Measurements from ENCODE around the gene RAPSN. TPM values are rescaled to one million over a fixed set of nuclear protein-coding genes. Genes with fewer than 3 reads are reported as not detected.

The RAPSN gene
- total and polyA plus RNA-seq, 2 donors (not counting 1 experiment from before 2014, with no cell fraction given) = 0.17 TPM; not detected in 1

DNA sequence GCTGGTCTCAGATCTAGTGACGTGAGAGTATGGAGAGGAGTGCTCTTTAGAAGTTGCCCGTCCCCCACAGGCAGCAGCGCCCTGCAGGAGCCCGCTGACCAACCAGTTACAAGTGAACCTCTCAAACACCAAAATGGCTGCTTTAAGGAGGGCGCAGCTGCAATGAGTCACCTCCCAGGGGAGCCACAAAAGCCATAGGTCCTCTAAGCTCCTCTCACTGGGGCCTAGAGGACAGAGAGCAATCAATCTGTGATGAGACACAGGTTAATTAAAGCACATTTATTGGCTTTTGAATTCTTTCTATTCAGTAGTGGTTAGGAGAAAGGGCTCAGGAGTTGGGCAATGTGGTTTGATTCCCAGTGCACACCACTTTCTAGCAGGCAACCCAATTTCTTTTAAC lies 15.5 kb upstream of the RAPSN start:
- no peak for TF ChIP-seq EZH2 (IDR thresholded peaks at IDR 0.05; ENCODE audit: low read length, missing control alignments)
- TF ChIP-seq, protein P1, sequence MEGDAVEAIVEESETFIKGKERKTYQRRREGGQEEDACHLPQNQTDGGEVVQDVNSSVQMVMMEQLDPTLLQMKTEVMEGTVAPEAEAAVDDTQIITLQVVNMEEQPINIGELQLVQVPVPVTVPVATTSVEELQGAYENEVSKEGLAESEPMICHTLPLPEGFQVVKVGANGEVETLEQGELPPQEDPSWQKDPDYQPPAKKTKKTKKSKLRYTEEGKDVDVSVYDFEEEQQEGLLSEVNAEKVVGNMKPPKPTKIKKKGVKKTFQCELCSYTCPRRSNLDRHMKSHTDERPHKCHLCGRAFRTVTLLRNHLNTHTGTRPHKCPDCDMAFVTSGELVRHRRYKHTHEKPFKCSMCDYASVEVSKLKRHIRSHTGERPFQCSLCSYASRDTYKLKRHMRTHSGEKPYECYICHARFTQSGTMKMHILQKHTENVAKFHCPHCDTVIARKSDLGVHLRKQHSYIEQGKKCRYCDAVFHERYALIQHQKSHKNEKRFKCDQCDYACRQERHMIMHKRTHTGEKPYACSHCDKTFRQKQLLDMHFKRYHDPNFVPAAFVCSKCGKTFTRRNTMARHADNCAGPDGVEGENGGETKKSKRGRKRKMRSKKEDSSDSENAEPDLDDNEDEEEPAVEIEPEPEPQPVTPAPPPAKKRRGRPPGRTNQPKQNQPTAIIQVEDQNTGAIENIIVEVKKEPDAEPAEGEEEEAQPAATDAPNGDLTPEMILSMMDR (conservative IDR thresholded peaks at IDR 0.05 in 1 of 2, IDR thresholded peaks at IDR 0.05 in 1 of 2; ENCODE audit: low read depth in 1 of 2, low read length in 2 of 2) = no peak
- H3K4me1 ChIP-seq (ENCODE audit: control insufficient read depth, extremely low read depth, insufficient read depth, low read length) = peaks cover 8% of the 10 kb centered on the region
- H3K4me3 ChIP-seq (replicated peaks in 1 of 4; ENCODE audit: control extremely low read depth in 1 of 4, insufficient read depth in 1 of 4, low read depth in 3 of 4, low read length in 4 of 4) = no peak overlapping the region
- no peaks in the 10 kb centered on the region for H3K27me3 ChIP-seq (ENCODE audit: control insufficient read depth, insufficient read depth, low read length)
- no peak overlapping the region for H2AFZ ChIP-seq (ENCODE audit: low read length)
- peaks cover 12% of the 10 kb centered on the region for H3K36me3 ChIP-seq (ENCODE audit: control insufficient read depth, insufficient read depth, low read length)
- H4K20me1 ChIP-seq (ENCODE audit: control insufficient read depth, extremely low read depth, insufficient read depth, low read length) = no peaks in the 10 kb centered on the region
- DNase-seq (ENCODE audit: low read depth in 2 of 2) = peak; percentile 13 to 57
- H3K9ac ChIP-seq (ENCODE audit: insufficient read depth, low read length) = no peak overlapping the region
- H3K9me3 ChIP-seq (ENCODE audit: control insufficient read depth, insufficient read depth, low read depth, low read length) = no peaks in the 10 kb centered on the region
- peaks cover 26% of the 10 kb centered on the region for H3K79me2 ChIP-seq (ENCODE audit: control insufficient read depth, insufficient read depth, low read length)
- H3K27ac ChIP-seq (ENCODE audit: insufficient read depth, low read length) = no peak overlapping the region
- no peak overlapping the region for H3K4me2 ChIP-seq (ENCODE audit: extremely low read depth, insufficient read depth, low read length)

DNA sequence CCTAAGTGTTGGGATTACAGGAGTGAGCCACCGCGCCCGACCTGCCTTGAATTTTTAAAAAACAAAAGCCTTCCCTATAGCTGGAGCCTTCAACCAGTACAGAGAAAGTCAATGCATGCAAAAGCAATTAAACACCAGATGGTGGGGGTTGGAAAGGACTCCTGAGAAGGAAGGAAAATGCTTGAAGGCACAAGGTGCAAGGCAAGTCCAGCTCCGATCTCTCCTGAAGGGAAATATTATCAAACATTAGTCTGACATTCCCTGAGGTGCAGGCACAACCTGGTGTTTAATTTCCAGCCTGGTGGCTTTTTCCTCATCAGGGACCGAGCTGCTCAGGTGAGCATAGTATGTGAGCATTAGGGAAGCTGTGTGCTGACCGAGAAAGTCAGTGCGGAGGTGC lies 12.9 kb upstream of the RAPSN start:
- H3K36me3 ChIP-seq (ENCODE audit: control insufficient read depth, insufficient read depth, low read length) = peaks cover 3% of the 10 kb centered on the region
- H3K4me3 ChIP-seq (replicated peaks in 1 of 4; ENCODE audit: control extremely low read depth in 1 of 4, insufficient read depth in 1 of 4, low read depth in 3 of 4, low read length in 4 of 4) = no peak overlapping the region
- peaks cover 7% of the 10 kb centered on the region for H3K79me2 ChIP-seq (ENCODE audit: control insufficient read depth, insufficient read depth, low read length)
- no peaks in the 10 kb centered on the region for H4K20me1 ChIP-seq (ENCODE audit: control insufficient read depth, extremely low read depth, insufficient read depth, low read length)
- no peak overlapping the region for H2AFZ ChIP-seq (ENCODE audit: low read length)
- DNase-seq (ENCODE audit: low read depth in 2 of 2) = no peak
- H3K4me1 ChIP-seq (ENCODE audit: control insufficient read depth, extremely low read depth, insufficient read depth, low read length) = peaks cover 3% of the 10 kb centered on the region
- H3K9ac ChIP-seq (ENCODE audit: insufficient read depth, low read length) = no peak overlapping the region
- no peaks in the 10 kb centered on the region for H3K9me3 ChIP-seq (ENCODE audit: control insufficient read depth, insufficient read depth, low read depth, low read length)
- TF ChIP-seq, protein P1 (conservative IDR thresholded peaks at IDR 0.05 in 1 of 2, IDR thresholded peaks at IDR 0.05 in 1 of 2; ENCODE audit: low read depth in 1 of 2, low read length in 2 of 2) = no peak
- TF ChIP-seq EZH2 (IDR thresholded peaks at IDR 0.05; ENCODE audit: low read length, missing control alignments) = no peak
- no peak overlapping the region for H3K4me2 ChIP-seq (ENCODE audit: extremely low read depth, insufficient read depth, low read length)
- H3K27ac ChIP-seq (ENCODE audit: insufficient read depth, low read length) = no peak overlapping the region
- H3K27me3 ChIP-seq (ENCODE audit: control insufficient read depth, insufficient read depth, low read length) = no peaks in the 10 kb centered on the region

DNA sequence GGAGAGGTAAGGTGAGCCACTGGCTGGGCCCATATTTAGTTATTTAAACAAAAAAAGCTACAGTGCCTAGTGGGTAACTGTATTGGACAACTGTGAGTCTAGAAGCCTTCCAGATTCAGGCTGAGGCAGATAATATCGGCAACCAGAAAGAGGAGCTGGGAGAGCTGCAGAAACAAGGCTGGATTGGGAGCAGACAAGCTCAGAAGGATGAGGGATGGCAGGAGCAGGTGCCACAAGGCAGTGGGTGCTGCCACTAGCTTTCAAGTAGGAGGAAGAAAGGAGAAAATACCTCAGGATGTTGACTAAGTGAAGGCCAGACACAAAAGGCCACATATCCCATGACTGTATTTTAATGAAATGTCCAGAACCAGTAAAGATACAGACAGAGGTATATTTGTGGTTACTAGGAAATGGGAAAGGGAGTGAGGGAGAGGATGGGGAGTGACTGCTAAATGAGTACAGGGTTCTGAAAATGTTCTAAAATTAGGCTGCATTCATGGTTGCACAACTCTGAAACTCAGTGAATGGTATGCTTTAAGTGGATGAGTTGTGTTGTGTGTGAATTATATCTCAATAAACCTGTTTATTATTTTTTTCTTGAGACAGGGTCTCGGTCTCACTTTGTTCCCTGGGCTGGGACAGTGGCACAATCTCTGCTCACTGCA lies 11.8 kb upstream of the RAPSN start:
- Histone ChIP-seq H3K4me2 (ENCODE audit: extremely low read depth, insufficient read depth, low read length) (no peak overlapping the region), H3K27me3 (ENCODE audit: control insufficient read depth, insufficient read depth, low read length) (no peaks in the 10 kb centered on the region), H3K9ac (ENCODE audit: insufficient read depth, low read length) (no peak overlapping the region), H3K9me3 (ENCODE audit: control insufficient read depth, insufficient read depth, low read depth, low read length) (no peaks in the 10 kb centered on the region), H3K27ac (ENCODE audit: insufficient read depth, low read length) (no peak overlapping the region), H3K4me1 (ENCODE audit: control insufficient read depth, extremely low read depth, insufficient read depth, low read length) (no peaks in the 10 kb centered on the region), H3K4me3 (replicated peaks in 1 of 4; ENCODE audit: control extremely low read depth in 1 of 4, insufficient read depth in 1 of 4, low read depth in 3 of 4, low read length in 4 of 4) (no peak overlapping the region), H3K36me3 (ENCODE audit: control insufficient read depth, insufficient read depth, low read length) (peaks cover 3% of the 10 kb centered on the region), H2AFZ (ENCODE audit: low read length) (no peak overlapping the region), H3K79me2 (ENCODE audit: control insufficient read depth, insufficient read depth, low read length) (peaks cover 6% of the 10 kb centered on the region), H4K20me1 (ENCODE audit: control insufficient read depth, extremely low read depth, insufficient read depth, low read length) (no peaks in the 10 kb centered on the region)
- TF ChIP-seq, protein P1 (conservative IDR thresholded peaks at IDR 0.05 in 1 of 2, IDR thresholded peaks at IDR 0.05 in 1 of 2; ENCODE audit: low read depth in 1 of 2, low read length in 2 of 2) = no peak
- no peak for TF ChIP-seq EZH2 (IDR thresholded peaks at IDR 0.05; ENCODE audit: low read length, missing control alignments)
- peak in 1 of 2 donors; percentile 19 for DNase-seq (ENCODE audit: low read depth in 2 of 2)

All from fibroblast of lung (primary cell).